Measurements from ENCODE around the gene RBMS2.

DNA sequence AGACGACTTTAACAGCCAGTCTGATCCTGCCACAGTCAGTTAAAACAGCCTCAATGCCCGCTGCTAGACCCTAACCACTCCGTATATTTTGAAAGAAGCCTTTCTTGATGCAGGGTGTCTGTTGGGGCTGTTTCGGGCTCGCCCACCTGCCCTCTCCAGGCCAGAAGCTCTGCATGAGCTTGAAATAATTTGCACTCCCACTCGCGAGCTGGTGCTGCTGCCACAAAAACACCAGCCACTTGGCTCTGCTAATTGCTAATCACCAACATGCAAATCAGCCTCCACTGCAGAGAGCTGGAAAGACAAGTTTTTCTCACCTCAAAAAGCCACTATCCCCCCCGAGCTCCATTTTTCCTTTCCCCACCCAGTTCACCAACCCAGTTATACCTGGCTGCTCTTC lies 93.0 kb downstream of the RBMS2 start:
- TF ChIP-seq, protein P1, sequence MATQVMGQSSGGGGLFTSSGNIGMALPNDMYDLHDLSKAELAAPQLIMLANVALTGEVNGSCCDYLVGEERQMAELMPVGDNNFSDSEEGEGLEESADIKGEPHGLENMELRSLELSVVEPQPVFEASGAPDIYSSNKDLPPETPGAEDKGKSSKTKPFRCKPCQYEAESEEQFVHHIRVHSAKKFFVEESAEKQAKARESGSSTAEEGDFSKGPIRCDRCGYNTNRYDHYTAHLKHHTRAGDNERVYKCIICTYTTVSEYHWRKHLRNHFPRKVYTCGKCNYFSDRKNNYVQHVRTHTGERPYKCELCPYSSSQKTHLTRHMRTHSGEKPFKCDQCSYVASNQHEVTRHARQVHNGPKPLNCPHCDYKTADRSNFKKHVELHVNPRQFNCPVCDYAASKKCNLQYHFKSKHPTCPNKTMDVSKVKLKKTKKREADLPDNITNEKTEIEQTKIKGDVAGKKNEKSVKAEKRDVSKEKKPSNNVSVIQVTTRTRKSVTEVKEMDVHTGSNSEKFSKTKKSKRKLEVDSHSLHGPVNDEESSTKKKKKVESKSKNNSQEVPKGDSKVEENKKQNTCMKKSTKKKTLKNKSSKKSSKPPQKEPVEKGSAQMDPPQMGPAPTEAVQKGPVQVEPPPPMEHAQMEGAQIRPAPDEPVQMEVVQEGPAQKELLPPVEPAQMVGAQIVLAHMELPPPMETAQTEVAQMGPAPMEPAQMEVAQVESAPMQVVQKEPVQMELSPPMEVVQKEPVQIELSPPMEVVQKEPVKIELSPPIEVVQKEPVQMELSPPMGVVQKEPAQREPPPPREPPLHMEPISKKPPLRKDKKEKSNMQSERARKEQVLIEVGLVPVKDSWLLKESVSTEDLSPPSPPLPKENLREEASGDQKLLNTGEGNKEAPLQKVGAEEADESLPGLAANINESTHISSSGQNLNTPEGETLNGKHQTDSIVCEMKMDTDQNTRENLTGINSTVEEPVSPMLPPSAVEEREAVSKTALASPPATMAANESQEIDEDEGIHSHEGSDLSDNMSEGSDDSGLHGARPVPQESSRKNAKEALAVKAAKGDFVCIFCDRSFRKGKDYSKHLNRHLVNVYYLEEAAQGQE (IDR thresholded peaks at IDR 0.05; ENCODE audit: insufficient read depth in 1 of 2, low read depth in 2 of 2, low read length in 2 of 2) = no peak
- TF ChIP-seq SIN3A (IDR thresholded peaks at IDR 0.05; ENCODE audit: borderline replicate concordance, insufficient read depth, low read length) (no peak), POLR2AphosphoS5 (IDR thresholded peaks at IDR 0.05; ENCODE audit: low read depth, low read length) (no peak), TAF1 (IDR thresholded peaks at IDR 0.05; ENCODE audit: borderline replicate concordance, insufficient read depth, low read length) (no peak)
